Left ventricle myocardium superior (tissue), 1 donor: ENCODE data around the gene GRID2. TPM values are rescaled to one million over a fixed set of nuclear protein-coding genes. Genes with fewer than 3 reads are reported as not detected.
"Not testable (repeated sequence)": the region's sequence is repeated elsewhere in the genome, so short reads cannot be mapped to it uniquely, and the experiment has no call there.

Source experiments
- ATAC-seq: fragments of 200-7000 bp; cut with Tn5 transposase; one replicate; pipeline ENCODE4 v1.9.1; 2020; ENCODE audit warnings: mild to moderate bottlenecking, moderate library complexity
- DNase-seq: peaks from one replicate; pipeline ENCODE4 v3.0.0-alpha.2; 2020
- intact Hi-C: fragments of 100-400 bp; cut with micrococcal nuclease; formaldehyde crosslinking; loops from one replicate; pipeline ENCODE4 v1.11.0; 2022
- total RNA-seq: library from RNA; stranded (reverse); fragmentation: NEBNext Ultra II Directional; extraction: Animal tissue kit (Norgen Biotek cat#: 25700); gene quantifications from one replicate; pipeline ENCODE4 v1.2.1, GENCODE V29; 2021
- donor health status: DM: no; HTN: yes; CAD: no; lungs with severe emphysema.

Gene GRID2
- total RNA-seq, 1 donor from 2014 or later: 0.40 TPM

DNA sequence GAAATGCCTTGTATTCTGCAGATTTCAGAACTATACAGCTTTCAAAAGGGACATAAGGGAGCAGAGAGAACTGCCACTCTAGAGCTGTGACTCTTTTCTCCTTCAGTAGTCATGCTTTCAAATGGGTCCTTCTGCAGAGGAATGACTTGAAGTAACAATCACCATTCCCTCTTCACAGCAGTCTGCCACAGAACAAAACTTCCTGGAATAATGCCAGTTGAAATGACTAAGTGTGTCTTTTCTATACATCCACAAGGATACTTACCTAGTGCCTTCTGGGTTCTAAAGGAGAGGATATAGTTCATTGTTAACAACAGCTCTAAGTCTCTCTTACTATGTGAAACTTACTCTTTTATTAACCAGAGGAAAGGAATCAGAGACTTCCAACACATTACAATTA is 1009.4 kb downstream of the GRID2 start:
- intact Hi-C loops: no loop called here
- DNase-seq: no peak
- ATAC-seq: no peak

- no peak for DNase-seq
- intact Hi-C loops: no loop called here
- ATAC-seq: no peak
These were observed 1013.3 kb downstream of the GRID2 start for GRCh38 chr4:93317057-93317456.

DNA sequence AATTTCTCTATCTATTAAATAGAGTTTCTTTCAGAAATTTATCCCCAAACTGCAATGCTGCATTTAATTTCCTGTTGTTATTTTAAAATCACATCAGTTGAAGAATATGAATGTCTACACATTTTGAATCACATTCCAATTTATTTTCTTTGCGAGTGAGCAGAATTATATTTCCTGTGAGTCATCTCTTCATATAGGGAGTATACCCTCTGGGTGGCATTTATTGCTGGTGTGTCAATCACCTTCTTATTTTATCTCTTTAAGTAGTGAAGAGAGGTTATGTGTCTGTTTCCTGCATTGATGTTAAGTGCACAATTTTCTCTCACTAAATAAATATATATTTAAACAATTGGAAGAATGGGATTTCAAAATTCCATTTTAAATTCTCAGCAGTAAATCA is 1013.8 kb downstream of the GRID2 start:
- ATAC-seq: no peak
- intact Hi-C loops: no loop called here

DNA sequence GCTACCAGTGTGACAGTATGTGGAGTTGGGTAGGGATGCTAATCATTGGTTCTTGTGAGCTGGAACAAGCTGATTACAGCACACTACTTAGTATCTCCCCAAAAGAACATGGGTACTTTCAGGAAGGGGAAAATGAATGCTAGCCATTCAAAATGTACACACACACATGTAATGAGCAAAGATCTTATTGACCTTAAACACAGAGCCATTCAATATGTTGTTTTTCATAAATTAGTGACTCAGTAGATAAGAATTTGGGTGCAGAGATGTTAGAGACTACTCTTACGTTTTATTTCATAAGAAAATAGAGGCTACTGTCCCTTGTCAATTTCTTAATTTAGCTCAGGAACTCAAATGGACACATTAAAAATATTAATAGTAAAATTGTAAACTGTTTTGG is 1015.3 kb downstream of the GRID2 start:
- intact Hi-C loops: no loop called here
- DNase-seq: no peak
- no peak for ATAC-seq

More for the DNA sequence above, 1013.8 kb downstream of the GRID2 start:
- DNase-seq: no peak

DNA sequence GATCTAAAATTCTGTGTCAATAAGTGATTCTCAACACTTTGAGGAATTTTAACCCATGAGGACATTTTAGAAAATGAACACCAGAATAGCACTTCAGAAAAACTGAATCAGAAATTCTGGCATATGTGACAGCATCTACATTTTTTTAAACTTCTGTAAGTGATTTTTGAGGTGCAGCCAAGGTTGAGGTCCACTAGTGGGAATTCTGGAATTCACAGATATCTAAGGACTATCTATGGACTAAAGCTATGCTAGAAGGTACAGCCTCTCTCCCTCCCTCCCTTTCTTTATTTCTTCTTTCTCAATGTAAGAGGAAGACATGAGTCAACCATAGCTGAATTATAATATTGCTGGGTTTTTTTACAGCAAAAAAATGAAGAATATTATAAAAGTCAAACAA is 1016.6 kb downstream of the GRID2 start:
- no peak for ATAC-seq
- DNase-seq: no peak
- intact Hi-C loops: no loop called here

GRCh38 chr4:93327346-93327745 is 1023.6 kb downstream of the GRID2 start:
- no peak for DNase-seq
- intact Hi-C loops: no loop called here

GRCh38 chr4:93334003-93334402 is 1030.2 kb downstream of the GRID2 start:
- no peak for DNase-seq
- no peak for ATAC-seq
- intact Hi-C loops: no loop called here

More at GRCh38 chr4:93327346-93327745, 1023.6 kb downstream of the GRID2 start:
- no peak for ATAC-seq

DNA sequence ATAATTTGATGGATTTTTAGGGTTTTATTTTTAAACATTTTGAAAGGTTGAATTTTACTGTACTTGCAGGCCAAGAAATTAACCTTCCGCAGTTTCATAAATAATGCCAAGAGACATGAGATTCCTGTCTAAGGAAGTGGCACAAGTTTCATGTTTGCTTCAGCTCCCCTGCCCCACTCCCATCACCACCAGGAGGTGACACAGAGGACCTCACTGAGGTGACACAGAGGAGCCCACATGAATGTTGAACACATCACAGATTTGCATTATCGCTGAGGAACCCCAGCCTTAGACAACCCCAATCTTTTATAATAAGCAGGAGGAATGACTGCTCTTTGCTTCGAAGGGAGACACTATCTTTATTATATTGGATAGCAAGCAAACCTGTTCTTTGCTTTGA is 1033.4 kb downstream of the GRID2 start:
- ATAC-seq (no peak), DNase-seq (no peak)
- intact Hi-C loops: no loop called here

DNA sequence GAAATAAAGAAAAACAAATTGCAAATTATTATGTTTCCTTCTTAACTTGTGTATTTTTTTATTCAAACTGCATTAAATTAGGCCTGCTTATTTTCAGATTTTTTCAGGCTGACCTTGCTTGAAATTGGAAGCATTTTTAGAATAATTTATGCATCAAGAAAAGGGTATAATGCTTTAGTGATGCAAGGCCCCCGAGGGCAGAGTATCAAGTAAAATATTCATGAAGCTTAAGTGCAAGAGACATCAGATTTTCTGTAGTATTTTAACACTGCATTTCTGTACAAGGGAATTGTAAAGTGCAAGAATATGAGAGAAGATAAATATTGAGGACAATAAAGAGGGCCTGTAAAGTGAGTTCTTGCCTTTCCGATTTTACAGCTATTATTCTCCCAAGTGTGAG is 1039.0 kb downstream of the GRID2 start:
- DNase-seq: no peak

DNA sequence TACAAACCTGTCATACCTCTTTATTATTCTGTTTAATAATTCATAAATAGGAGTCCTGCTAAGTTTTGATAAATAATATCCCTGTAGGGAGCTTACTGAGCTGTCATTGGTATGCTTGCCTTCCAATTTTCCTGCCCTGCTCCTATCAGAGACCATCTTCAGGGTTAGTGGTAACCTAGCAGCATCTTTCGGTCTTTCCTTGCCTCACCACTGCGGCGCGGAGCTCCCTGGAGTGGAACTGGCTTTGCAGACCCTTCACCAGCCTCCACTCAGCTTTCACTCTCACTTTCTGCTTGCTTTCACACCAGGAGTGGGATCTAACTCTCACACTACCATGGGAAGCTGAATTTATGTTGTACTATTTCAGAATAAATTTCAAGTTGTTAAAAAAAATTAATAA is 1043.1 kb downstream of the GRID2 start:
- DNase-seq: no peak
- no peak for ATAC-seq
- intact Hi-C loops: no loop called here

More for the DNA sequence above, 1039.0 kb downstream of the GRID2 start:
- ATAC-seq: no peak
- intact Hi-C loops: no loop called here

GRCh38 chr4:93348896-93349295 is 1045.1 kb downstream of the GRID2 start:
- DNase-seq (no peak), ATAC-seq (no peak)
- intact Hi-C loops: no loop called here

DNA sequence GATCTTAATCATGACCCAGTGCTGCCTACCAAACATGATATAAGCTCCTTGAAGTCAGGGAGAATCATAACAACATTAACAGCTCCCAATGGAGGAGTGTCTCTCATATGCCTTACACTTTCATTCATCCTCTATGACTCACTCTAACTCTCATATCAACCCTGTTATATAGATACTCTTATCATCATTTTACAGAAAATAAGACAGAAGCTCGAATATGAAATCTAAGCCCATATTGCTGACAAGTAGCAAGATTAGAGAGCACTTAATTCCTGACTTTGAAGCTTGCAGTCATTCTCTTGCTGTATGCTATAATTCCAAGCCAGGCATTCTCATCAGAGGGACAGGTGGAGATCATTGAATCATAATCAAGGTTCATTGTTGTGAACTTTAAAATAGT is 1048.1 kb downstream of the GRID2 start:
- ATAC-seq (no peak), DNase-seq (no peak)
- intact Hi-C loops: no loop called here

DNA sequence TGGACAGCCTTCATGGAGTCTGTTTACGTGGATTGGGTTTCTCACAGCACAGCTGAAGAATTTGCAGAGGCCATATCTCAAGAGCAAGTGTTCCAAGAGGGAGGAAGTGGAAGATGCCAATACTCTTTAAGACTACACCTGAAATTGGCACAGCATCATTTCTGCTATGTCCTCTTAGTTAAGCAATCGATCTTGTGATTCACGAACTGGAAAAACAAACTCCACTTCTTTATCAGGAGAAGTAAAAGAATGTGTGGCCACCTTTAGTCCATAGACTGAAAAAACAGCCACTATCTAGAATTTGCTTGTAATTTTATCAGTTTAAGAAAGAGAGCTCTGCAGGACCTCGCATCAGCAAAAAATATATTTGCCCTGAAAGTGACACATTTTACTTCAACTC is 1051.6 kb downstream of the GRID2 start:
- intact Hi-C loops: no loop called here
- DNase-seq (no peak), ATAC-seq (no peak)

DNA sequence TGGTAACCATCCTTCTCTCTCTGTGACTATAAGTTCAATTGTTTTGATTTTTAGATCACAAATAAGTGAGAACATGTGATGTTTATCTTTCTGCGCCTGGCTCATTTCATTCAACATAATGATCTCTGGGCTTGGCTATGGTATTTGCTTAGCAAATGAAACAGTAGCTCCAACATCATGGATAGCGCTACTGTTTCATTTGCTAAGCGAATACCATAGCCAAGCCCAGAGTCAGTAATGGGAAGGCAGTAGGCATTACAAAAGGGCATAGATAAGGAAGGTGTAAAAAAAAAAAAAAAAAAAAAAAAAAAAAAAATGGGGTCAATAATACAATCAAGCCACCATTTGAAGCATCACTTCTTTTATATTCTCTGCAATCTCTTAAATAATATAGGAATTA is 1055.8 kb downstream of the GRID2 start:
- ATAC-seq: no peak

DNA sequence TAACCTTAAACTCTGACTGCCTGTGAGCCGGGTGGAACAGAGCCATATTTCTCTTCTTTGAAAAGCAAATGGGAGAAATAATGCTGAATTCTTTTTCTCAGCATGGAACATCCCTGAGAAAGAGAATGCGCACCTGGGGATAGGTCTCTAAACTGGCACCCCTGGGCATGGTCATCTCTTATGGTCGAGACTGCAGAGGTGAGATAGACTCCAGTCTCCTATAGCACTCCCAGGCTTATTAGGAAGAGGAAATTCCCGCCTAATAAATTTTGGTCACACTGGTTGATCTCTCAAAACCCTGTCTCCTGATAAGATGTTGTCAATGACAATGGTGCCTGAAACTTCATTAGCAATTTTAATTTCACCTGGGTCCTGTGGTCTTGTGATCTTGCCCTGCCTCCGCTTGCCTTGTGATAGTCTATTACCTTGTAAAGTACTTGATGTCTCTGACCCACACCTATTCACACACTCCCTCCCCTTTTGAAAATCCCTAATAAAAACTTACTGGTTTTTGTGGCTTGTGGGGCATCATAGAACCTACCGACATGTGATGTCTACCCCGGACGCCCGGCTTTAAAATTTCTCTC is 1062.5 kb downstream of the GRID2 start:
- not testable (repeated sequence) for ATAC-seq

More for the DNA sequence above, 1055.8 kb downstream of the GRID2 start:
- no peak for DNase-seq
- intact Hi-C loops: no loop called here

GRCh38 chr4:93368968-93369367 is 1065.2 kb downstream of the GRID2 start:
- intact Hi-C loops: no loop called here
- DNase-seq: no peak
- ATAC-seq: no peak

More for the DNA sequence above, 1062.5 kb downstream of the GRID2 start:
- DNase-seq, intact Hi-C loops: not testable (repeated sequence)

GRCh38 chr4:93370256-93370655 is 1066.5 kb downstream of the GRID2 start:
- intact Hi-C loops: no loop called here
- no peak for ATAC-seq
- no peak for DNase-seq

DNA sequence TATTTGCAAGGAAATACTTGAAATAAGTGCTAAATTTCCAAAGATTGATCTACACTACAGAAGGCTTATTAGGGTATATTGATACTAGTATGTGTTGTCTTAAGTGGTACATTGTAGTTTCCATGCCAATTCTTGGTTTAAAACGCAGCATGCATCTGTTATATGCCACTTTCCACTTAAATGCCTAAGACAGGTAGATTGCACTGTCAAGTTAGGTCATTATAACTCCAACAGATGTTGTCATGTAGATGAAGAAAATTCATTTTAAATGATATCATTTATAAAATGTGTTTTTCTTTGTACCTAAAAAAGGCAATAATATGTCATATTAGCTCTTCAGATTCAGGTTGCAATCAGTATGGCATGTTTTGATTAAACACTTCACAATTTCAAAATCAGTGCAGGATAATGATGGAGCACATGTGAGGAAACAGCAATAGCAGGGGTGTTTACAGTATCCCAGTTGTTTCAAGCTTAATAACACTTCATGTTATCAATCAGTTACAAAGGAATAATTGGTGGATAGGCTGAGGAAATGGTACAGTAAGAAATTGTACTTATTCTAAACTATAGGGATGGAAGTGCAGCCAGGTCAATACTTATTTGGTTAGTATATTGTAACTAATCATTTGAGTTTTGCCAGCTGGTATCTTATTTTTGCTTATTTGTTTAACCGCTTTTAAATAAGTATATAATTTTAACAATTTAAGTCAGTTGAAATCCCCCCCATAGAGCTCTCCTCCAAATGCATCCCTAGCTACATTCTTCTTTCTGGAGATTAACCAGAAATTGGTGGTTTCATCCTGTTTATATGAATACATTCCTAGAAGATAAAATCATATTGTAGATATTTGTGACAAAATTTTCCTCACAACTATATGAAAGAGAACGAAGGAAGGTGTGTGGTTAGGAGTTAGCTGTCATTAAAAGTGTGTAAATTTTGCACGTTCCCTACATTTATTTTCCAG is 1070.4 kb downstream of the GRID2 start:
- no peak for DNase-seq
- ATAC-seq: no peak
- intact Hi-C loops: no loop called here

DNA sequence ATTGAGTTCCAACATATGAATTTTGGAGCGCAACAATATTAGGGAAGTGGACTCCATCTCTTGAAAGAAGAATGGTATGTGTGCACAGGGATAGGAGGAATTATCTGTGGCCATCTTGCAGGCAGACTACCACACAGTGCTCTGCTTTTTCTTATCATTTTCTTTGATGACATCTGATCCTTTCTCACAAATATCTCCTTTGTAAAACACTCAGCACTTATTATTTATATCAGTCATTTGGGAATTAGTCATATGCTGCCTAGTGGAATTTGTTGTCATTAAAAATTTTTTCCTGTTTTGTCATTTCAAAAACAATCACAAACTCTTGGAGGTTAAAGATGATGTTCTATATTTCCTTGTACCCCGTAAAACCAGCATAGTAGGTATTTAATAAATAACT is 1080.5 kb downstream of the GRID2 start:
- intact Hi-C loops: no loop called here
- no peak for DNase-seq
- ATAC-seq: no peak

GRCh38 chr4:93384887-93385286 is 1081.1 kb downstream of the GRID2 start:
- no peak for DNase-seq
- intact Hi-C loops: no loop called here
- no peak for ATAC-seq
